ENCODE data around the gene SERPINE3.

Gene SERPINE3

DNA sequence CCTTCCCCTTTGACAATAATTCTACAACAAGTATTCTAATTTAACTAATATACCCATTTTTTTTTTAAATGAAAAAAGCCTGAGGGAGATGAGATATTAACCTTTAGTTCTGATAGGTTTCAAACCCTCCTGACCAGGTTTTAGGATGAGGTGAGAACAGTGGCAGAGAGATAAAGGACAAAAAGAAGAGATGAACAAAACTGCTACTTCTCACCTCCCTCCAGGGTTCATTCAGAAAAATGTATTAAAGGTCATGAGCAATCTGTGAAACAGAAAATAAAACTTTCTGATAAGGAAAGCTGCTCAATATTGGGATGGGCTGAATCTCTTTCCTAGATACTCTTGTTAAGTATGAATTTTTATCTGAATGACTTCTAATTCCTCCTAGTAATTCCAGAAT, 24.1 kb downstream of the SERPINE3 start:
- no peak for DNase-seq (ENCODE audit: low read depth)

DNA sequence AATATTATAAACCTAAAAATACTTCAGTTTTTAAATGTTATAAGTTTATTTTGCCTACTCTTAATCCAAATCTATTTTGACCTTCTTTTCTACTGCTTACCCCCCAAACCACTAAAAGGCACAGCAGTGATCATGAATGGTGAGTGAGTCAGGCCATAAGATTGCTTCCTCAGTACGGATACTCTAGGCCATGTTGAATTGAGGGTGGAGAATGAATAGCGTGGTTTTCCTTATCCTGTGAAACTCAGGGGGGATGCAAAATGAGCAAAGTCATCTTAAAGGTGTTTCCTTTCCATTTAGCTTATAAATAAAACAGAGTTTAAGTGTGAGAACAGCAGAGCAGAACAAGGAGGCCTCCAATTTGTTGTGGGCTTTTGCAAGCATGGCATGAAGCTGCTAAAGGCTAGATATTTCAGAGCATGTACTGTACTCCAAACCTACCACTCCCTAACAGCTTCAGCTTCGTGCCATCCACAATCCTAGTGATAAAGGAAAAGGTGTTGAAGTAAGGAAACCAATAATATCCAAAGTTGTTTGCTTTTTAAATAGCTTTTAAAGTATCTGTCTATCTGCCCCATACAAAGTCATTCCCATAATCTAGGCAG, 25.0 kb downstream of the SERPINE3 start:
- DNase-seq (ENCODE audit: low read depth): peak; percentile 62

DNA sequence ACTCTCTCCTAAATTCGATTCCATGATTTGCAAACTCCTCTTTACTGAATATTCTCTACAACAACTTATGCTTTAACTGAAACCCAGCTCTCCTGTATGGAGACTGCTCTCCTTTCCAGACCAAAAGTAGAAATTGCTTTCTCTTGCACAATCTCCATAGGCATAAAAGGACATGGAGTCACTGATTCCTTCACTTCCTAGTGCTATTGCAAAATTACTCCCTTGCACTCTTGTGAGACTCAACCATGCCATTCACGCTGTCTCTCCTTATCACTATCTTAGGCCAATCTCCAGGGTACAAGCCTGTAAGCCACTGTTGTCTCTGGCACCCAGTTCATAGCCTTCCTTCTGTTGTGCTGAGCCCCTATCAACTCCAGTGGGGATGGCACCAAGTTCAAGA, 30.6 kb downstream of the SERPINE3 start:
- DNase-seq (ENCODE audit: low read depth): peak; percentile 3

DNA sequence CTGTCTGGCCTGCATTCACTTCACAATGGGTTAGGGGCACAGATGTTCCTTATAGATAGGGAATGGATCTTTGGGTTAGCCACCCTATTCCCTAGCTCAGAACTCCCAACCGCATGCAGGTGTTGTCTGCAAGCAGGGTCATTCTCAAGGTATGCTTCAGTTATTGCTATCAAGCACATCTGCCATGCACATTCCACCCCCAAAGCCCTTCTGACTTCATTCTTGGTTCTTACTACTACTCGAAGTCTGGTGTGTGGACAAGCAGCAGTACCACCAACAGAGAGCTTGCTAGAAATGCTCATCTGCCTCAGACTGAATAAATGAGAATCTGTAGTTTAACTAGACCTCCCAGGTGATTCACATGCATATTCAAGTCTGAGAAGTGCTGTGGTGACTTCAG, 31.3 kb downstream of the SERPINE3 start:
- DNase-seq (ENCODE audit: low read depth): no peak

DNA sequence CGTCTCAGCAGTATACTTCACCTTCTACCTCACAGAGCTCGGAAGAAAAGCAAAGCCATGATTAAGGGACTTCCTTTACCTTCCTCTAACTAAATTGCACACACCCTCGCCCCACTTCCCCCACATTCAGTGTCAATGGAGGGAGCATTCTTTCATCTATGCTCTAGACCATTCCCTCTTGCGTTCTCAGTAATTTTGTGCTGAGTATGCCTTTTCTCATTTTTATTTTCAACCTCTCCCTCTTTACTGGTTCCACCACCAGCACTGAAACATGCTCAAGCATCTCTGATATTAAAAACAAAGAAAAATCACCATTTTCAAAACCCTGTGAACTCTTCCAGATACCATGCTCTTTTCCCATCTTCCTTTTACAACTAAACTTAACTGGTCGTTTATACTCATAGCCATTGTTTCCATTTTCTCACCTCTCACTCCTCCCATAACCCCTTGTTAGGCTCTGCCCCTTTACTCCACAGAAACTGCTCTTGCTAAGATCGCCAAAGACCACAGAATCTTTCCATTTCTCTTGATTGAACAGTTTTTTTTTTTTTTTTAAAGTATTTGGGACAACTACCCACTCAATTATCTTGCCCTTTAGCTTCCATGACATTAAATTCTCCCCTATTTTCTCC, 32.4 kb downstream of the SERPINE3 start:
- DNase-seq (ENCODE audit: low read depth): no peak

DNA sequence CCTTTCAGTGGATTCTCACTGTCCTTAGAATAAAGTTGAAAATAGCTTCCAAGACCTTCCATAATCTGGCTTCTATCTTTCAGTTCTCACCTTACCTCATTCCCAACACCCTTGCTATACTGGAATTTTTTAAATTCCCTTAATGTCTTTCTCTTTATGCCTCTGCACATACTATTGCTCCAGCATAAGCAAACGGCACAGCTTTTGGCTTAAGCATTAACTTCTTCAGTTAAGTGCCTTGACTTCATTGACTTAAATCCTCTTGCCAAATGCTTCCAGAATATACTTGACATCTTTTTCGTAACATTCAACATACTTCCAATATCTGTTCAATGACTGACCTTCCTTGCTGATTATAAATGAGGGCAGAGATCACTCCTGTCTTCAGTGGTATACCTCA, 34.0 kb downstream of the SERPINE3 start:
- no peak for DNase-seq (ENCODE audit: low read depth)

DNA sequence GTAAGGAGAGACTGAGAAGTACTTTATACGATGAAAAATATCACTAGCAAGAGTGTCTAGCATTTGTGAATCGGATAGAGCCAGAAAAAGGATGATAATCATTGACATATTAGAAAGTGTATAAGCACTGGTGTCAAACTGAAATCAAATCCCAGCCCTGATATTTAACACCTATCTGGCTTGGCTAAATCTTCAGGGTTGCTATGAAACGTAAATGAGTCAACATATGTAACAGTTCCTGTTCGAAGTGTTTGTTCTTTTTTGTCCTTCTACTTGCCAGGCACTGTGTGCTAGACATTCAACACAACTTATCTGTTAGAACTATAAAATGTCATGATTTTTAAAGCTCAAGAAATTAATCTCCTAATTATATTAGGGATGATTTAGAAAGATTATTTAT, 40.8 kb downstream of the SERPINE3 start:
- peak; percentile 17 for DNase-seq (ENCODE audit: low read depth)

DNA sequence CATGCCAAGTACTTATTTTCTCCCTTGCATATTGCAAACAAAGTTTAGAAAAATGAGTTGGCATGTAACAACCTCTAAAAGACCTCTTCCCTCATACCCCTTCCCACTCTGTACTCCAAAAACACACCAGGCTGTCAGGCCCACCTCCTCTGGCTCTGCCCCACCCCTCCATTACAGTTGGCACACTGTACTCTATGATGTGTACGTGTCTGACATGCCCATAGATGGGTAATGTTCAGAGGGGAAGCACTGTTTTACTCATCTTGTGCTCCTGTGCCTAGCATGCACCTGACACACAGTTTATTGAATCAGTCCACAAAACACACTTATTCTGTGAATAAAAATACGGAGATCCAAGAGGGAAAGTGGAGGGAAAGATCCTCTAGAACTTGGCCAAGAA, 45.6 kb downstream of the SERPINE3 start:
- DNase-seq (ENCODE audit: low read depth): no peak

DNA sequence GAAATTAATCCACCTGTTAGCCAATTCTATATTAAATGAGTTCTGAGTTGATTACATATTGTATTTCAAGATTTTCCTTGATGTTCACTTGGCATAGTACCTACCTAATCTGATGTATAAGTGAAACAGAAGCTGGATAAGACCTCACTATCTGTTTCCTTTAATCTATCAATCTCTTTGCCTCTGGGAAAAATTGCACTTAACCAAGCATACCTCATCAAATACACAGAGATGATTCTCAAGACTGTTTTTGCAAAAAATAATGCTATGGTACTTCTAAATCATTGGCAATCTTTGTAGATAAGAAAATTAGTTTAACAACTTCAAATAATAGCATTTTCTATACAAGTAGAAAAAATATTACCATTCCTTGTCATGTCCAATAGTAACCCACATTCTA, 55.2 kb downstream of the SERPINE3 start:
- DNase-seq (ENCODE audit: low read depth): no peak

DNA sequence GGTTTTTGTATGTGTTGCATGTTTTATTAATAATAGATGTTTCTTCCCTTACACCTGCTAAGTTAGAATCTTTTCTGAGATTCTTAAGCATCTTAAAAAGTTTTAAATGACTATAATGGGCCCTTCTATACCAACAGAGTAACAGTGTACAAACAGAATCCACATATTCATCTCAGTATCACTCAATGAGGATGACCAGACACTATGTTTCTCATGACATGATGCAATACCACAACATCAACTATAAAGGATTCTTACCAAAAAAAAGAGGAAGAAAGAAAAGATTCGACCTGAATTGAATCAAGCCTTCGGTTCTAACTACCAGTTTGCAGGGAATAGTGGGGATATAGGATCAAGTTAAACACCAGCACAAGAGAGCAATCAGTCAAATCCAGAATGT, 56.9 kb downstream of the SERPINE3 start:
- DNase-seq (ENCODE audit: low read depth): no peak

DNA sequence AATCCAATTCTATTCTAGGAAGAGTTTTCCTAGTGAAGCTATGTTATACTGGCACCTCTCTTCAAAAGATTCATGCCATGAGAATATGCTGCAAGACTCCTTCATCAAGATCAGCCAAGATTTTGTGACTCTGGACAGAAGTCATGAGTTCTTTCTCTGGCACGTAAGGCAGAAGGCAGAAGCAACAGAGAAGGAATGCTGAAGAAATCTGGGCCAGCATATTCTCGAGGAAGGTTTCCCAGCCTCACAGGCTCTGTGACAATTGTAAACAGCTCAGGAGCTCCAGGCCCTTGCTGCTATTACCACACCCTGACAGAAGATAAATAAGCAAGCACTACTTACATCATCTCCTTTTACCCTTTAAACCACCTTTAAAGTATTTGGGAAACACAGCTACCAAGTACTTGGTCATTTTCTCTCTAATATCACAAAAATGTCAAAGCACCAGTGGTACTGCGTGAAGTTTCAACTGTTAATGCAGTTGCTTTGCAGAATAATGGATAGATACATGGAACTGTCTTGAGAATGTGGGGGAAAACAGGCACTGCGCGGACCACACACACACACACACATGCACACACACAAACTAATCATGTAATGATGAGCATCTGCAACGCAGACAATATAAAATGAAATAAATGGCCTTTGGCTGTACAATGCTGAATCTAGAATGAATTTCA, 57.9 kb downstream of the SERPINE3 start:
- peak; percentile 22 for DNase-seq (ENCODE audit: low read depth)

DNA sequence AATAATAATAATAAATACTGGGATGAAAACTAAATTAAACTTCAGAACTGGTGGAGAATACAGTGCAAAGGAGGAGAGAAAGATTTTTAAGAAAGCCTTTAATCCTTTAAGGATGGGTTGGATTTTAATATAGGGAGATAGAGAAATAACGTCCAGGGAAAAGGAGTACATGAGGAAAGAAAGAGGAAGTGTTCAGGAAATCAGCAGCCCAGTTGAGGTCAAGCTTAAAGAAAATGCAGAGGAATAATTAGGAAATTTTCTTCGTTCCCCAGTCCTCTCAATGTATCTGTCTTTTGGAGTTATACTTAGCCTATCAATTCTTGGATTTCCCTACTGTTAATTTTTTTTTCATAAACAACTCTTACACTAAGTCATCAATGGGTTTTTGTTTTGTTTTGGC, 65.7 kb downstream of the SERPINE3 start:
- DNase-seq (ENCODE audit: low read depth): no peak

DNA sequence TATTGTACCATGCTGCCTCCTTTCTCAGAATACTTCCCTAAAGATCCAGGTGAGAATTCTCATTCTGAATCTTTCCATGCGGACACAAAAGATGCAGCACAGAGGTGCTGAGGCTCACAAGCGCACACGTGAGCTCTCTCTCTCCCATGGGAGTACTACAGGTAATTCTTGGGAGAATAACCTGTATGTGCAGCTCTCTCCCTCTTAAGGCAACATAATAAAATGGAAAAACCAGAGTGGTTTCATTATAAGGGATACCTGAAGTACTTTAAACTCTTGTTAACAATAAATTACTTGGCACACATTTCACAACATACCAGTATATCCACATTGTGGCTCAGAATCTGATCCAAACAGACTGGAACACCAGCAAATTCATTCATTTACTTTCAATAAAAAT, 72.9 kb downstream of the SERPINE3 start:
- DNase-seq (ENCODE audit: low read depth): no peak

Measured in non-pigmented ciliary epithelial cell (primary cell).